K562 (cell line): ENCODE data around the gene AAK1. TPM values are rescaled to one million over a fixed set of nuclear protein-coding genes. Genes with fewer than 3 reads are reported as not detected.

Source experiments
- NR0B1 ChIP-seq: fragments of 450-650 bp; IDR thresholded peaks from one replicate; pipeline ENCODE4 v1.6.1; 2018; ENCODE audit warnings: mild to moderate bottlenecking, moderate library complexity; ENCODE audit not compliant: partially characterized antibody
- PBX2 ChIP-seq, 2 experiments: IDR thresholded peaks in 1 of 2; conservative IDR thresholded peaks in 1 of 2; 2 replicates each; pipeline ENCODE4 v1.6.1; 2016; ENCODE audit warnings: low read depth in 2 of 2, mild to moderate bottlenecking in 1 of 2, missing compliant biosample characterization in 1 of 2, missing genetic modification characterization in 1 of 2, moderate library complexity in 1 of 2
- RBM14 ChIP-seq: fragments of 200-400 bp; formaldehyde crosslinking; IDR thresholded peaks from 2 replicates; pipeline ENCODE4 v1.6.1; 2018; ENCODE audit warnings: low read depth, mild to moderate bottlenecking, low read length, moderate library complexity, borderline replicate concordance; ENCODE audit not compliant: insufficient read depth
- SAFB2 ChIP-seq: fragments of 200-400 bp; formaldehyde crosslinking; IDR thresholded peaks from 2 replicates; pipeline ENCODE4 v1.6.1; 2018; ENCODE audit warnings: borderline replicate concordance, low read length, low read depth, moderate library complexity; ENCODE audit not compliant: severe bottlenecking
- SPI1 ChIP-seq: IDR thresholded peaks from 2 replicates; pipeline ENCODE4 v1.6.1; 2011; ENCODE audit warnings: low read depth, low read length, control low read depth, borderline replicate concordance
- TRIM24 ChIP-seq, 2 experiments: fragments of 450-650 bp; IDR thresholded peaks; 2 replicates each; pipeline ENCODE4 v1.6.1; 2016
- ZNF217 ChIP-seq: sonication (generic); formaldehyde crosslinking; IDR thresholded peaks from 2 replicates; pipeline ENCODE4 v1.8.0; 2022; ENCODE audit warnings: mild to moderate bottlenecking, missing genetic modification reagents
- polyA plus RNA-seq, 8 experiments: library from polyadenylated mRNA; depleted of rRNA in 4 of 8; stranded (reverse) in 5 of 8; unstranded in 3 of 8; fragments of >200 nt; fragmentation: Nextera tagmentation in 2 of 8; fragmentation: Illumina TruSeq in 1 of 8; extraction: Ambion mirVana in 2 of 8; extraction: Trizol in 1 of 8; gene quantifications; 2 replicates each; pipeline versions ENCODE4 v1.2.1 to v1.2.3, GENCODE V29; 2011 to 2014; ENCODE audit warnings: inconsistent platforms in 1 of 8, missing spikeins in 1 of 8
- total RNA-seq, 7 experiments: library from RNA; depleted of rRNA in 6 of 7; stranded (reverse); fragments of >200 nt in 6 of 7; fragmentation: Illumina TruSeq in 2 of 7; extraction: Trizol in 2 of 7; gene quantifications; 2 replicates each; pipeline versions ENCODE4 v1.2.1 to v1.2.3, GENCODE V29; 2011 to 2021; ENCODE audit warnings: low replicate concordance in 1 of 7

Gene AAK1
- total and polyA plus RNA-seq, 9 of the 15 experiments (the other 6 are each of a cell fraction or from before 2014, with no cell fraction given) = 0.89 to 17.1 (median 6.0) TPM

- TF ChIP-seq NR0B1 (no peak), PBX2 (CRISPR knock-in tag; IDR thresholded peaks at IDR 0.05; ENCODE audit: low read depth) (no peak), PBX2 (tag; conservative IDR thresholded peaks at IDR 0.05; ENCODE audit: low read depth) (no peak), SAFB2 (no peak), SPI1 (no peak), ZNF217 (CRISPR knock-in tag) (no peak), TRIM24 (IDR thresholded peaks at IDR 0.05) (no peak), RBM14 (no peak)
Measured at GRCh38 chr2:69424419-69424818, 219.1 kb downstream of the AAK1 start (continued).
